Activated CD4-positive, alpha-beta T cell treated with anti-CD3 and anti-CD28 coated beads, Interleukin-2, amount 50 U/mL, for 48 hours (primary cell): ENCODE data around the gene CARNS1.
"Not testable (repeated sequence)": the region's sequence is repeated elsewhere in the genome, so short reads cannot be mapped to it uniquely, and the experiment has no call there.

ENCODE experiments used
- DNase-seq, 2 experiments: peaks; one replicate each; pipeline ENCODE4 v3.0.0-alpha.2; 2020

Gene CARNS1

DNA sequence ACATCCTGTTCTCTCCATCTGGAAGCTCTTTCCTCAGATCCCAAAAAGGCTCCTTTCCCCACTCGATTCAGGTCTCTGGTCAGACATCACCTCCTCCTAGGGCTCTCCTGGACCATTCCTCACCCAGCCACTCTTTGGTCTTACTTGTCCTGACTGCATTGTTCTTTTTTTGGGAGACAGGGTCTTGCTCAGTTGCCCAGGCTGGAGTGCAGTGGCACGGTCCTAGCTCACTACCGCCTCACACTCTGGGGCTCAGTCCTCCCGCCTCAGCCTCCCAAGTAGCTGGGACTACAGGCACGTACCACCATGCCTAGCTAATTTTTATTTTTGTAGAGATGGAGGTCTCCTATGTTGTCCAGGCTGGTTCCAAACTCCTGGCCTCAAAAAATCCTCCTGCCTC is 30.0 kb downstream of the CARNS1 start:
- no peak for DNase-seq

DNA sequence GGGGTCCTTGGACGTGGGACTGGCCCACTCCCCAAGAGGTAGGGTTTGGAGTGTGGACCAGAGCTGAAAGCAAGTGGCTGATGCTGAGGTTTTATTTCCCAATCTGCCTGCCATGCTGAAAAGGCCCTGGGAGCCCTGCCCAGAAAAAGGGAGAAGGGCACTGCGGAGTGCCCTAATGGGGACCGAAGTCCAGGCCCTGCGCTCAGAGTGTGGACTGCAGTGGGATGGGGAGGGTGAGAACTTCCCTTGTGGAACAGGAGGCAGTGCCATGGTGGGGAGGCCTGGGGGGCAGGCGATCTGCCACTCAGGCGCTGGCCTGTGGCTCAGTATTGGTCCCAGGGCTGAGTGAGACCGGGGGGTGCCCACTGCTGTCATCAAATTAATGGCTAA is 32.7 kb downstream of the CARNS1 start:
- DNase-seq, result no peak

DNA sequence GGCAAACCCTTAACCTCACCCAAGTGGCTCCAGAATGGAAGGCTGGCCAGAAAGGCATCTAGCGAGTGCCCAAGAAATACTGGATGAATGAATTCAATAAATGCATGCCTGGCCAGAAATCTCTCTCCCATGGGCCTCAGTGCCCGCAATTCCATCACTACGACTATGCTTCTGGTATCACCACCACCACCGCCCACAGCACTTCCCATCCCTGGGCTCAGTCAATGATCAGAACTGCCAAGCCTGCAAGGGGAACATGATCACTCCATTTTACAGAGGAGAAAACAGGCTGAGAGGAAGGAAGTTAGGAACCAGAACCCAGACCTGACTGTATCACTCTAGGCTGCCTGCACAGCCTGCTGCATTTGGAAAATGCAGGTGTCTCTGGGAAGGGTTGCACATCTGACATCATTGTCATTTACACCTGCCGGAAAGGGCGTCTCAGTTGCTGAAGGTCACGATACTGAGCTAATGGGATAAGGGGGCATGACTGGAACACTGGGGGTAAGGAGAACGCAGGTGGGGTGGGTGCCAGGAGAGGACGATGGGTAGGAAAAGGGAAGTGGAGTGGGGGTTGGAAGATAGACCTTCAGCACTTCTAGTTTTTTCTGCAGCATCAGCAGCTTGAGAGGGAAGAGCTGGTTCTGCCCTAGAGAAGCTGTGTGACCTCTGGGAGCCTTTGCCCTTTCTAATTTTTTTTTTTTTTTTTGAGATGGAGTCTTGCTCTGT is 33.8 kb downstream of the CARNS1 start:
- no peak for DNase-seq

DNA sequence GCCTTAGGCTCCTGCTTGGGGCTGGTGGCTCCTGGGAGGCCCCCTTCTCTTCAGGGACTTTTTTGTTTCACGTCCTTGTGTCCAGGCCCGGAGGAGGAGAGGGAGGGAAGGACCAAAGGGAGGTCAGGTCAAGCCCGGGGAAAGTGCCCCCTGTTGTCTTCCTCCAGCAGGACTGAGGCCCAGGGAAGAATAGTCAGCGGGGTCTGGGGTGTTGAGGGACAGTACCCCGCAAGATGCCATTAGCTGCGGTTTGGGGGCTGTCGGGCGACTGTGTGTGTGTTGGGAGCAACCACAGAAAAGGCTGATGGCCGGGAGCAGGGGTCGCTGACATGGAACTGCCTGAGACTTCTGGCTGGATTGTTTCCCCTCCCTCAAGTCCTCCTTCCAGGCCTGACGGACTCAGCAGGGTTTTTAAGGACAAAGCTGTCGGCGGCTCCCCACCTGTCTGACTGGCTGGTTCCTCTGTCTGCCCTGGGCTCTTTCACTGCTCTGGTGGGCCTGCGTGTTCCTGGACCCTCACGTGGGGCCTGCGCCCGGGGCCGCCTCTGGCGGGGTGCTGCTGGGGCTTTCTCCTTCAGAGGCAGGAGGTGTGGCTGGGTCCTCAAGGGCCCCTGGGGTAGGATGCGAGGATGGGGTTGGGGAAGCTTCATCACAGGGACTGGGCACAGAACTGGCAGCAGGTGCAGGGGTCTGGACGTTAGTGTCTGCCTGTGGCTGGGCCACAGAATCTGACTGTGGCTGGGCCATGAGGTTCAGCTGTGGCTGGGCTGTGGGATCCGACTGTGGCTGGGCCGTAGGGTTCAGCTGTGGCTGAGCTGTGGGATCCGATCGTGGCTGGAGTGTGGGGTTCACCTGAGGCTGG is 35.5 kb downstream of the CARNS1 start:
- DNase-seq, result no peak

DNA sequence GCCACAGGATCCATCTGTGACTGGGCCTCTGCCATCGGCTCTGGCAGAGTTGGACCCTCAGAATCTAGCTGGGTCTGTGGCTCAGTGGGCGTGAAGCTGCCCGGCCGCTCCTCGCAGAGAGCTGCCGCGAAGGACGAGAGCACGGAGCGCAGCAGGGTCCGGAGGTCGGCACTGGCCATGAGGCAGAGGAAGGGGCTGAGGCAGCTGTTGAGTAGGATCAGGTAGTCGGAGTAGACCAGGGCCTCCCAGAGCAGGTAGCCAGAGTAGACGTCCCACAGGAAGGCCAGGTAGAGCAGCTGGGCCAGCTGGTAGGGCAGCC is 36.1 kb downstream of the CARNS1 start:
- no peak for DNase-seq

DNA sequence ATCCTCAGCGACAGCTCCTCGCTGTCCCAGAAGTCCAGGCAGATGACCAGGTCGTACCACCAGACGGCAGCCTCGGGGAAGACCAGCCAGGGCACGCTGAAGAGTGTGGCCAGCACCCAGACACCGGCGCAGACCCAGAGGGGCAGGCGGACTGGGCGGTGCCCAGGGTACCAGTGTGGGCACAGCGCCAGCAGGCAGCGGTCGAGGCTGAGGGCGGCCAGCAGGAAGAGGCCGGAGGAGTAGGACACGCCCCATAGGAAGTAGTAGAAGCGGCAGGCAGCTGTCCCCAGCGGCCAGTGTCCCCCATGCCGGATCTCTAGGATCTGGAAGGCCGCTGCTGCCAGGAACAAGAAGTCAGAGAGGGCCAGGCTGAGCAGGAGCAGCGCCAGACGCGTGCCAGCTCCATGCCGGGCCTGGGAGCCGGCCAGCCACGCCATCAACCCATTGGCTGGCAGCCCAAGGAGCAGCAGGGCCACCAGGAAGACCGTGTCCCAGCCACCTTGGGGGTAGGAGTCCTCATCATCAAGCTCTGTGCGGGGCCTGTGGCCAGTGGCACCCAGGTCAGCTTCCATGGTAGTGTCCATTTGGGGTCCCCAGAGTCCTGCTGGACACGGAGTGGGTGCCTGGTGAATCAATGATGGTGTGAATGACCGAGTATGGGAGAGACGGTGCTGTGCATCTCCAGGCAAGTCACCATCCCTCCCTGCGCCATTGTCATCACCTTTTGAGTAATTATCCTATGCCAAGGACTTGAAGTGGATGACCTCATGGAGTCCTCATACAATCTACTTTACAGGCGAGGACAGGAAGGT is 36.9 kb downstream of the CARNS1 start, which contains the start of gene GPR152:
Gene GPR152 (minus strand): TSS at position 589 of the 812 bp plus-strand sequence. CDS start 5 bp downstream, at position 584.
- no peak for DNase-seq

DNA sequence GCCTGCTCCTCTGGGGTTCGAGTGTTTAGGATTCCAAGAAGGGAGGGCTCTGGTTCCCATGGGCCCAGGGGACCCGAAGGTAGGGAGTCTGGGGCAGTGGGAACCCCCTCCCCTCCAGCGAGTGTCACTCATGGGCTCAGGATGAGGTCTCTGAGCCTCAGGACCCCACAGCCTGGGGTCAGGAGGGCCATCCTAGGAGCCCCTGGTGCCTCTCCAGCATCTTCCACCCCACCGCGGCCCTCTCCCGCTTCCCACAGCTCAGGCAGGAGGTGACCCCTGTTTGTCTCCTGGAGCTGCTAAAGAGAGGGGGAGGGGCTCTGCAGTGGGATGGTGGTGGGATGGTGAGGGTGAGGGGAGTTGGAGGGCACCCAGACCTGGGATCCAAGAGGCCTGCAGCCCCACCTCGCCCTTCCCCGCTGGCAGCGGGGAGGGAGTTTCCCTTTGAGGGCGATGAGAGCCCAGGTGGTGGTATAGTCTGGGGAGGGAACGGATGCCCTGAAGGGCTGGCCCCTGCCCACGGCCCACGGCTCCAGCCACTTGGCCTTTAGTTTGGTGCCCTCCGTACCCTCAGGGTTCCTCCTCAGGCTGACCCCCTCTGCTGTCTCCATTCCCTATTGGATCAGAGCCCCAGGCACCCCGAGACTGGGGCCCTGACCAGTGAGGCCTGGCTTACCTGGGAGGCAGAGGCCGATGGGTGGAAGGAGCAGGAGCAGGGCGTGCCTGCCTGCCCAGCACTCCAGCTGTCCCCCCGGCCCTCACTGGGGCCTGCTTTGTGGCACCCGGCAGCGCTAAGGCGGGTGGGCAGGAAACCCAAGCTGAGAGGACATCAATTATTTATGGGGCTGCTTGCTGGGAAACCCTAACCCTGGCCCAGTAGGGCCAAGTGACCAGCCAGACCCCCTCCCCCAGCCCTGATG is 38.6 kb downstream of the CARNS1 start:
- no peak for DNase-seq

DNA sequence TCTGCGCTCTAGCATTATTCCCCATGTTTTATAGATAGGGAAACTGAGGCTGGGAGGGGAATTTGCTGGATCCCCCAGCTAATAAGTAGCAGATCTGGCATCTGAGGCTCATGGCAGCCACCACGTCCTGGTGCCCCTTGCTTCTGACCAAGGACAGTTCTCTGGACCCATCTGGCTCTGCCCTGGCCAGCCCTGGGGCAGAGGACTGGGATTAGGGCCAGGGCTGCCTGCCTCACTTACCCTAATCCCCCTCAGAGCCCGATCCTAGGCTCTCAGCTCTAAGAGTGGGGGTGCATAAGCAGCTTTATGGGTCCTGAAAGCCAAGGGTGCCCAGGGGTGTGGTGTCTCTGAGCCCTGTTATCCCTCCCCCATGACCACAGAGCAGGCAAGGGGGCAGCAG is 39.6 kb downstream of the CARNS1 start, which contains the start of gene CABP4:
Gene CABP4 (plus strand): TSS at position 301 of the 400 bp plus-strand sequence. CDS start 70 bp downstream, at position 371.
- no peak for DNase-seq

DNA sequence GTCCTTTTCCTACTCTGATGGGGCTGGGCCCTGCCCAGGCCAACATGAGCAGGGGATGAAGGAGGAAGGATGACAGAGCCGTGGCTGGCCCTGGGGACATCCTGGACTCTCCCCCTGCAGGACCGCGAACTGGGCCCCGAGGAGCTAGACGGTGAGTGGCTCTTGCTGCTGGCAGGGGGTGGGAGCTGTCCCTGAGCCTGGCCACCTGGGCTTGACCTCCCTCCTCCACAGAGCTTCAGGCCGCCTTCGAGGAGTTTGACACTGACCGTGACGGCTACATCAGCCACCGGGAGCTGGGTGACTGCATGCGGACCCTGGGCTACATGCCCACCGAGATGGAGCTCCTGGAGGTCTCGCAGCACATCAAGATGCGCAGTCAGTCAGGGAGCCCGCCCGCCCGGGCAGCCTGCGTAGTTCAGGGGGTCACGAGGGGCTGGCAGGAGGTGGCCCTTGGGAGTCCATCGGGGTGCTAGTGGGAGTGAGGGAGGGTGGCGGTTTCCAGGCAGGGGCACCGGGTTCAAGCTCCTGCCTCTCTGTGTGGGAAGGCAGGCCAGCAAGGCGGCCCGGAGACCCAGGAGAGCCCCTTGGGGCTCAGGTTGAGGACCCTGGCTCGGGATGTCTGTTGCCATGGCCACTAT is 40.7 kb downstream of the CARNS1 start:
- no peak for DNase-seq

DNA sequence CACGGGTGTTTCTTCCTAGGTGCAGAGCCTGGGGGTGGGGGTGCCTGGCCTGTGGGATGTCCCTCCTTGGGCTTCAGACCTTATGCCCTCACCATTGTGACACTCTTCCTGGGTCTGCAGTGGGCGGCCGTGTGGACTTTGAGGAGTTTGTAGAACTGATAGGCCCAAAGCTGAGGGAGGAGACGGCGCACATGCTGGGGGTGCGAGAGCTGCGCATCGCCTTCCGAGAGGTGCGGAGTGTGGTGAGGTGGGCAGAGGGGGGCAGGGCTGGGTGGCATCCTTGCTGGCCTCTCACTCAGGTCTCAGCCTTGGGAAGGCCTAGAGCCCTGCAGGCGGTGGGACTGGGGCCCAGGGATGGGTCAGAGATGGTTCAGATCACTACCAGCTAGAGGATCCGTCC is 42.0 kb downstream of the CARNS1 start:
- no peak for DNase-seq

DNA sequence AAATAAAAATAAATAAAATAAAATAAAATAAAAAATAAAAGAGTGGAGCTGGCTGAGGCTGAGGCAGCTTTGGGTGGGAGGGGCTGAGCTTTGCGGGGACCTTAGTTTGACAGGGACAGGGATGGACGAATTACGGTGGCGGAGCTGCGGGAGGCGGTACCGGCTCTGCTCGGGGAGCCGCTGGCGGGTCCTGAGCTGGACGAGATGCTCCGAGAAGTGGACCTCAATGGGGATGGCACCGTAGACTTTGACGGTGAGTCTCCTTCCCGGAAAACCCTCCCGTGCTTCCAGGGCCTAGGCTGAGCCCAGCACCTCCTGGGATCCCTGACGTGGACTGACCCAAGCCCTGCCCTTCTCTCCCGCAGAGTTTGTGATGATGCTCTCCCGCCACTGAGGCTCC is 42.8 kb downstream of the CARNS1 start:
- DNase-seq, result no peak

DNA sequence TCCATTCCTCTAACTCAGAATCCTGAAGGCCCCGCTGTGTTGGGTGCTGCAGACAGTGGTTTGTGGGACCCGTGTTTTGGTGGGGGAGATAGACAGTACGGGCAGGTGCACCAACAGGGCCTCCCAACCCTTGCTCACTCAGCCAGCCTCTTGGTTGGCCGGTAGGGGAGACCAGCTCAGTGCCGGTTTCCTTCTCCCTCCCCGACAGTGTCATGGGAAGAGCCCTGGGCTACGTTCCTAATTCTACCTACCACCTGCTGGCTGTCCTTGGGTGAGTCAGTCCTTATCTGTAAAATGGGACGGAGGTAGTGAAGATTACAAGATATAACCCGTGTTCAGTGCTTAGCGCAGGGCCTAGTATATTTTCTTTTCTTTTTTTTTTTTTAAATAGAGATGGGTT is 47.7 kb downstream of the CARNS1 start:
- DNase-seq, result no peak

DNA sequence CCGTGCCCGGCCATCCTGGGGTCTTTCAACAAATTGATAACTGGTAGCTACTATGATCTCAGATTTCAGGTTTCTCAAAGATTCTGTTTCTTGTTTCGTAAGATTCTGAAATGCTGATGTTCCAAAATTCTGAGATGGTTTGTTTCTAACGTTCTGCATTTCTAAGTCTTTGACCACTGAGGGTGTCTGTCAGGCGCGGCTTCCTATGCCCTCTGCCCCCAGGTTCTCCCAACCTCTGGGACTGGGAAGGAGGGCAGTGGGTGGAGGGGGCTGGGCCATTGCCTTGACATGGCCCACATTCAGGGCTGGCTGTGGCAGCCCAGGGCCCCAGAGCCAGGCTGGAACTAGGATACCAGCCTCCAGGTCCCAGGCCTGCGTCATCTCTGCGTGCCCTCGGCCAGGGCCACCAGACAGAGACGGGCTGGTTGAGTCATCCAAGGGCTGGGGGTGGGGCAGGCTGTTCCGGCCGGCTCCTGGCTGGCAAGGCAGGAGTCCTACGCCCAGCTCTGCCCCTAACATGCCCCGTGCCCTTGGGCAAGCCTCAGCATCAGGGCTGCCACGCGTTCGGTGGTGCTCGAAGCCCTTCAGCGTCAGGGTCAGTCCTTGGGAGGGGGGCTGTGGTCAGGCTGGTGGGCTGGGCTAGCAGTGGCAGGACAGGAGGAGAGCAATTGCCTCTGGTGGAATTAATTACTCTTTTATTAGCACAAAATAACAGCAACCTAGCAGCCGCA is 48.4 kb downstream of the CARNS1 start:
- DNase-seq, result no peak

DNA sequence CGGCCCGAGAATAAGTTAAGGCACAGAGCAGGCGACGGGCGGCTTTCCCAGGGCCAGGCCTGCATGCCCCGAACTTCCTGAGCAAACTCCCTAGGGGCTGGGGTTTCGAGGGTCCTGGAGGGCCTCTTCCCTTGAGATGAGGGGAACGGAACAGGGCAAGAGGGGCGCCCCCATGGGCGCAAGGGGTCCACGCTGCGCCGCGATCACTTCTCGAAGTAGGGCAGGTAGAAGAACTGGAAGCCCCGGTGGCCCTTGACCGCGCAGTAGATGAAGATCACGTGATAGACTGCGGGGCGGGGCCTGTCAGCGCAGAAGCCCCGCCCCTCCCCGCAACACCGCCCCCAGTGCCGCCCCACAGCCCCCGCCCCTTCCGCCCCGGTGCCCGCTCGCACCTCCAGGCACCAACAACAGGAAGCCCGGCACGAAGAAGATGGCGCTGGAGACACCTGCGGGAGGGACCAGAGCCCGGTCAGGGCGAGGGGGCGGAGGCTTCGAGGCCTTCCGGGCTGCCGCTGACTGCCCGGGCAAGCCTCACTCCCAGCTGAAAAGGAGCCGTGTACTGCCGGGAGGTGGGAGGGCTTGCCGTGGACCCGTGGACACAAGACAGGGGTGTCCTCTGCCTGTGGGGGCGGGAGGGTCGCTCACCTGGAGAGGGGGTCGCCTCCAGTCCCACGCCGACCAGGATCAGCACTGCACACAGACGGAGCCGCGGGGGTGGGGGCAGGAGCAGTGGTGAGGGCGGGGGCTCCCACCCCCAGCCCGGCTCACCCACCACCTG is 49.1 kb downstream of the CARNS1 start:
- DNase-seq, result peak; percentile 91 to 92

DNA sequence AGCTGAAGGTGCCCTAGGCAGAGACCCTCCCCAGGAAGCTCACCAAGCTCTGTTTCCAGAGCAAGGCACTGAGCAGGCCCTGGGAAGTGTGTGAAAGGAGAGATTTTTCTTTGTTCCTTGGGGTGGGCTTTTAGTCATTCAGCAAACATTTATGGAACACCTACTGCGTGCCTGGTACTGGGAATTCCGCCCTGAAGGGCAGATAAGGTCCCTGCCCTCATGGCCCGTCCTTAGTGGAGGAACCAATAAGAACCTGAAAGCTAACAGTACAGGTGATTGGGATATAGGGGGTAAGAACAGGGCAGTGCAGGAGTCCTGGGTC is 49.7 kb downstream of the CARNS1 start:
- no peak for DNase-seq

DNA sequence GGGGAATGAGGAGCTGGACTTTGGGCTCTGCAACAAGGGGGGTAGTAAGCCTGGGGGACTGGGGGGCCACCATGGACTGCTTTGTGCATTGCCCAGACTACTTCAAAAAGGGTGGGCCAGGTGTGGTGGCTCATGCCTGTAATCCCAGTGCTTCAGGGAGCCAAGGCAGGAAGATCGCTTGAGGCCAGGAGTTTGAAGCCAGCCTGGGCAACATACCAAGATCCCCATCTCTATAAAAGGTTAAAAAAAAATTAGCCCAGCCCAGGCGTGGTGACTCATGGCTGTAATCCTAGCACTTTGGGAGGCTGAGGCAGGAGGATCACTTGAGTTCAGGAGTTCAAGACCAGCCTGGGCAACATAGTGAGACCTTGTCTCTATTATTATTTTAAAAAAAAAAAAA is 50.1 kb downstream of the CARNS1 start:
- not testable (repeated sequence) for DNase-seq

DNA sequence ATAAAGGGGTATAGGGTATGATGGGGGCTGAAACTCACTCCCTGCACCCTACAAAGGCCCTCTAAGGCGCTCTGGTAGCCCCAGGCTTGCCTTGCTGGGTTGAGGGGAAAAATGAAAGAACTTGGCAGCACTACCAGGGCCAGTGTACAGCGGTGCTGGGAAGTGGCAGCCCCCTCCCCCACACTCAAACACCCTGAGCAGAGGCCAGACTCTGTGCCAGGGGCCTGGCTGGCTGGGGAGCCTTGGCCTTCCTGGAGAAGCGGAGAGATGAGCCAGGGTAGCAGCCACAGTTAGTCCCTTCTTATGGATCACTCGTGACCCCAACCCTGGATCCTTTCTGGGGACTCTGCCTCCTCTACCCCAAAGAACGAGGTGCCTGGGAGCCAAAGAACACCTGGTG is 50.9 kb downstream of the CARNS1 start:
- DNase-seq, result no peak

DNA sequence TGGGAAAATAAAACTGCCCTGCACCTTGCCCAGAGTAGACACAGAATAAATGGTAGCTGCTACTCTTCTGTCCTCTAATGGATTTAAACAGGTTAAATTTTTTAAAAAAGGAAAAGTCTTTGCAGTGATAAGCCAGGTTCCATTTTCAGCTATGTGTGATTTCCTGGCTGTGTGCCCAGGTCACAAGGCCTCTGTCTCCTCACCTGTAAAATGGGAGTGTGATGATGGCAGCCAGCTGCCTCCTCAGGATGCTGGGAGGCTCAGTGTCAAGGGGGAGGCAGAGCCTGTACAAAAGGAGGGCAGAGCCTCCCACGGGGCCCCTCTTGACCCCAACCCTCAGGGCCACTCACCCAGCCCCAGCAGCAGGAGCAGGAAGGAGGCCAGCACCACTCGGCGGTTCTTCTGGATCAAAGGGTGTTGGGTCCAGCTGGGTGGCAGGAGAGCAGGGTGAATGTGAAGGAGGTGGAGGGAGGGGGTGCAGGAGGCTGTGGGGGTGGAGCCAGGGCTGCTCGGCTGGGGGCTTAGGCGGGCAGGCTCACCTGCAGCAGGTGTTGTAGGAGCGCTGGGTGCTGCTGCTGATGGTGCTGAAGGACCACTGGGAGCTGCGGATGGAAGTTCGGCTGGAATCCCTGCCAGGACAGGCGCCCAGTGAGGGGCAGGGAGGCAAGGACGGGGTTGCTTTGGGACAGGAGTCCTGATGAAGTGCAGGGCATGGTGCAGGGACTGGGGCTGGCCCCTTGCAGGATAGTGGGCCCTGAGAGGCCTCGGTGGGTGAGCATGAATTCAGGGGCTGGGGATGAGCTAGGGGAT is 51.7 kb downstream of the CARNS1 start:
- DNase-seq, result no peak

DNA sequence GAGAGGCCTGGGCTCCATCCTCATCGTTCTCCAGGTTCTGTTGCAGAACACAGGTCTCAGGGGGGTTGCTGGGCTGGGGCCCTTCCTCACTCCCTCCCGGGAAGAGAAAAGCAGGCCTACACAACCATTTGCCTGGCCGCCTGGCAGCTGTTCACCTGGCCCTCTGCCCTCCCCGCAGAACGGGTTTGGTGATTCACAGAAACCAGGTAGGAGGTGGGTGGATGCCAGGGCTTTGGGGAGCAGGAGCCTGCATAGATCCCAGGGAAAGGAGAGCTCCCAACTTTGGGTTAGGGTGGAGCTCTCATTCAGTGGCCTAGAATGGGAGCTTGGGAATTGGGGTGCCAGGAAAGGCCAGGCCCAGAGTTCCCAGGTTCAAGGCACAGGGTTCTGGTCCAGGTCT is 52.6 kb downstream of the CARNS1 start:
- peak in 1 of 2 experiments; percentile 62 for DNase-seq

DNA sequence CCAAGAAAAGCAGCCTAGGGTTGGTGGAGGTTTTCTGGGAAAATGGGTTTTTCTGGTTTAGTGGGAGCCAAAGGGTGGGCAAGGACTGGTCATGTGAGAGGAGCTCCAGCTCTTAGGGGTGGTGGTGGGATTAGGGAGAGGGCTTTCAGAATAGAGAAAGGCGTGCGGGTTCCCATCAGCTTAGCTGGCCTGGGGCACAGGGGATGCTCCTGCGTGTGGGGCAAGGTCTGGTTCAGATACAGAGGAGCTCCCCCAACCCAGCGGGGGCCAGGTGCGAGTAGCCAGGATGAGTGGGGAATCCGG is 52.9 kb downstream of the CARNS1 start:
- DNase-seq, result peak in 1 of 2 experiments; percentile 51
